ENCODE results near the gene ADAMTS10.
"Not testable (repeated sequence)": the region's sequence is repeated elsewhere in the genome, so short reads cannot be mapped to it uniquely, and the experiment has no call there.

Gene ADAMTS10

DNA sequence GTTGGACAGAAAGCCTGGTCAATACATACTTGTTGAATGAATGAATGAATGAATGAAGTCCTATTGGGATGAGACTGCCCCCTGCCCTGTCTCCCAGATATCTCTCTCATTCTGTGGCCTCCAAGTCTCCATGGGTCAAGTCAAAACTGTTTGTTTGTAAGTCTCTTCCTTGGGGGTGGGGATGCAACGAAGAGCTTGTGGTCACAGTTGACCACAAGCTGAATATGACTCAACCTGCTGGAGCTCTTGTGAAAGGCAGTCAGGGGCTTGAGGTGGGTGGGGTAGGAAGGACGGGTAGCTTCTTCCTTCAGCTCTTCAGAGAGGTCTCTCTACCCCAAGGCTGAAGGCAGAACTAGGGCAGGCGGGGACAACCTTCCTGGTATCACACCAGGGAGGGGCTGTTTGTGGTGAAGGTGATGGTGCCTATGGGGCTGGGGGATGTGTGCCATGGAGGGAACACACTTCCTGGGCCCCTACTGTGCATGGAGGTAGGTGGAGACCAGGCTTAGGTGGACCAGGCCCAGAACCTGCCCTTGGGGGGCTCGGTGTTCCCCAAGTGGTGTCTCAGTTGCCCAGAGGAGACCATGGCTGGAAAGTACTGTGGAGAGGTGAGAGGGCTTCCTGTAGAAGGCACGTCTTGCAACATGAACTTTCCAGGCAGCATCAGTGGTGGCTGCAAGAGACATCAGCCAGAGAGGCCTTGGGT, 41.3 kb downstream of the ADAMTS10 start:
- in situ Hi-C loops (cut with MboI; ENCODE audit: low sequenced_read_pairs) = no loop called here

DNA sequence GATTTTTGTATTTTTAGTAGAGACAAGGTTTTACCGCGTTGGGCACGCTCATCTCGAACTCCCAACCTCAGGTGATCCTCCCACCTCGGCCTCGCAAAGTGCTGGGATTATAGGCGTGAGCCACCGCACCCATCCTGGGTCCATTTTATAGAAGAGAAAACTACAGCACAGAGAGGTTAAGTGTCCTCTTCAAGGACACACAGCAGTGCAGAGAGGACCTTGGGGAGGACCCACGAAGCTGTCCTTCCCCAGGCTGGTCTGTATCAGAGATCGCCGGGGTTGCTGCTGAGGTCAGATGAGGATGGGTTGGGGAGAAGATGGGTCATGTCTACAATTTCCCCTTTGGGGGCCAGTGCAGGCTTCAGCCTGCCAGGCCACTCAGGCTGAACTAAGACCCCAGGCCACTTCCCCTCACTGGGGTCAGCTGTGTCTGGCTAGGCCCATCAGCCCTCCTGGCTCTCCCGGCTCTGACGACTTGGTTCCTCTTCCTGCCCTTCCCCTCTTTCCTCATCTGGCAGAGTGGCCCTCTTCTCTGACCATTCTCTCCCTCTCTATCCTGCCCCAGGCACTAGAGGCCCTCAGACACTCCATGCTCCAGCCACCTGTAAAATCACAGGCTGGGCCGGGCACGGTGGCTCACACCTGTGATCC, 42.9 kb downstream of the ADAMTS10 start:
- in situ Hi-C loops (cut with MboI; ENCODE audit: low sequenced_read_pairs) = no loop called here

GRCh38 chr19:8566855-8567254, 43.7 kb downstream of the ADAMTS10 start:
- in situ Hi-C loops (cut with MboI; ENCODE audit: low sequenced_read_pairs) = no loop called here

DNA sequence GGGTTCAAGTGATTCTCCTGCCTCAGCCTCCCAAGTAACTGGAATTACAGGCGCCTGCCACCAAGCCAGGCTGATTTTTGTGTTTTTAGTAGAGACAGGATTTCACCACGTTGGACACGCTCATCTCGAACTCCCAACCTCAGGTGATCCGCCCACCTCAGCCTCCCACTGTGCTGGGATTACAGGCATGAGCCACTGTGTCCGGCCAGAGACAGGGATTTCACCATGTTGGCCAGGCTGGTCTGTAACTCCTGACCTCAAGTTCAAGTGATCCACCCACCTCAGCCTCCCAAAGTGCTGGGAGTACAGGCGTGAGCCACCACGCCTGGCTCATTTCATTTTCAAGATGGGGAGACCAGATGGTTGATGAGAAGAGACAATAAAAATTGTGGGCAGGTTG, 45.6 kb downstream of the ADAMTS10 start:
- in situ Hi-C loops (cut with MboI; ENCODE audit: low sequenced_read_pairs) = not testable (repeated sequence)

DNA sequence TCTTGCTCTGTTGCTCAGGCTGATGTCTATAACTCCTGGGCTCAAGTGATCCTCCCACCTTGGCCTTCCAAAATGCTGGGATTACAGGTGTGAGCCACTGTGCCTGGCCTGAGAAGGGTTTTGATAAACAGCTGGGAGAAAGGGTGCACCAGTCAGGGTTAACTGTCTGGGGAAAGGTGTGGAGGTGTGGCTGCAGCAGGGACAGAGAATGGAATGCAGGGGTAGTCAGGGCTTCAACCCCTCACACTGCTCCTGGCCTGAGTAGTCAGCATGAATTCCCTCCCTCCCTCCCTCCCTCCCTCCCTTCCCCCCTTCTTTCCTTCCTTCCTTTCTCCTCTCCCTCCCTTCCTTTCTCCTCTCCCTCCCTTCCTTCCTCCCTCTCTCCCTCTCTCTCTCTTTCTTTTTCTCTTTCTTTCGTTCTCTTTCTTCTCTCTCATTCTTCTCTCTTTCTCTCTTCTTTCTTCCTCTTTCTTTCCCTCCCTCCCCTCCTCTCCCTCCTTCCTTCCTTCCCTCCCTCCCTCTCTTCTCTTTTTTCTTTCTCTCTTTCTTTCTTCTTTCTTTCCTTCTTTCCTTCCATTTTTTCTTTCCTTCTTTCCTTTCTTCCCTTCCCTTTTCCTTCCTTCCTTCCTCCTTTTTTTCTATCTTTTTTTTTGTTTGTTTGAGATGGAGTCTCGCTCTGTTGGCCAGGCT, 49.3 kb downstream of the ADAMTS10 start:
- in situ Hi-C loops (cut with MboI; ENCODE audit: low sequenced_read_pairs) = no loop called here

DNA sequence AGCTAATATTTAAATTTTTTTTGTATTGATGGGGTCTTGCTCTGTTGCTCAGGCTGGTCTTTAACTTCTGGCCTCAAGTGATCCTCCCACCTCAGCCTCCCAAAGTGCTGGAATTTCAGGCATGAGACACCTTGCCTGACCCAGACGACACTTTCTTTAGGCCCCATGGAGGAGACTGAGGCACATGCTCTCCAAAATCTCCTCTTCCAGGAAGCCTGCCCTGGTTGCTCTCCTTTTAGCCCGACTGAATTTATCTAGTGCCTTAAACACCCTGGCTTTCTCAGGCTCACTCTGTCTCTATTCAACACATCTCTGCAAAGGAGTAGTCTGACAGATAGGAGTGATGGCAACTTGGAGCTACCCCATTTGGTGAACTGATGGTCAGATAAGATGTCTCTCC, 52.2 kb downstream of the ADAMTS10 start:
- in situ Hi-C loops (cut with MboI; ENCODE audit: low sequenced_read_pairs) = no loop called here

GRCh38 chr19:8557642-8558238, 52.8 kb downstream of the ADAMTS10 start:
- in situ Hi-C loops (cut with MboI; ENCODE audit: low sequenced_read_pairs) = no loop called here

DNA sequence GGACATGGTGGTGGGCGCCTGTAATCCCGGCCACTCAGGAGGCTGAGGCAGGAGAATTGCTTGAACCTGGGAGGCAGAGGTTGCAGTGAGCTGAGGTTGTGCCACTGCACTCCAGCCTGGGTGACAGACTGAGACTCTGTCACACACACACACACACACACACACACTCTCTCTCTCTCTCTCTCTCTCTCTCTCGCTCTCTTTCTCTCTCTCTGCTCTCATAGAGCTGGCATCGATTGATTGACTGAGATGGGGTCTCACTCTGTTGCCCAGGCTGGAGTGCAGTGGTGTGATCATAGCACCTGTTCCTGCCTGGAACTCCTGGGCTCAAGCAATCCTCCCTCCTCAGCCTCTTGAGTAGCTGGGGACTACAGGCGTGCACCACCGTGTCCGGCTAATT, 56.8 kb downstream of the ADAMTS10 start:
- in situ Hi-C loops (cut with MboI; ENCODE audit: low sequenced_read_pairs) = not testable (repeated sequence)

GRCh38 chr19:8552810-8553209, 57.7 kb downstream of the ADAMTS10 start:
- in situ Hi-C loops (cut with MboI; ENCODE audit: low sequenced_read_pairs) = no loop called here

DNA sequence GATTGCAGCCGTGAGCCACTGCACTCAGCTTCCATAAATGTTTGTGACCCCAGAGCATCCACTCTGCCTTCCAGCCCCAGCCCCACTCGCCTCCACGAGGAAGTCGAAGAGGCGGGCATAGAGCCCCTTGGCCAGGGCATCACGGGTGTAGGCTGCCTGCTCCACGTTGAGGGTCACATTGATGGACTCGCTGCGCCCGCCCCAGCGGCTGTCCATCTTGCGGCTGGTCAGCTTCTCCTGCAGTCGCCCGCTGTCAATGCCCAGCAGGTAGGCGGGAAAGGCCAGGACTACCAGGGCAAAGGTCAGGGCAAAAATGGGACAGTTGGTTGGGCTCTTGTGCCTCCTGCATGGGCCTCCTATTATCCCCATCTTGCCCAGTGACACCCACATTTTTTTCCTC, 60.4 kb downstream of the ADAMTS10 start:
- in situ Hi-C loops (cut with MboI; ENCODE audit: low sequenced_read_pairs) = no loop called here

DNA sequence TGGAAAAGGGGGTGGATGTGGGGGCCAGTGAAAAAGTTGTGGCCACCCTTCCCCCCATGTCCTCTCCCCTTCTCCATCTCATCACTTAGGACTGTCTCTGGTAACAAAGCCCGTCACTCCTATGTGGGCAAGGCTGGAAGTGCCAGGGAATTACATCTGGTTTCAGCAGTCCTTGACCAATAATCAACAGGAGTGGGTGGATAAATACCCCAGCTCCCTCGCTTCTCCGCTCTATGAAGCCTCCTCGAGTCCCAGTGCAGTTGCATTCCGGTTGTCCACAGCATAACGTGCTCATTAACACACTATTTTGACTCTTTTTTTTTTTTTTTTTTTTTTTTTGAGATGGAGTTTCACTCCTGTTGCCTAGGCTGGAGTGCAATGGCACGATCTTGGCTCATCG, 64.8 kb downstream of the ADAMTS10 start:
- in situ Hi-C loops (cut with MboI; ENCODE audit: low sequenced_read_pairs) = no loop called here

- in situ Hi-C loops (cut with MboI; ENCODE audit: low sequenced_read_pairs) = no loop called here
Observed at GRCh38 chr19:8544168-8544567, 66.3 kb downstream of the ADAMTS10 start.

- in situ Hi-C loops (cut with MboI; ENCODE audit: low sequenced_read_pairs) = no loop called here
Observed at GRCh38 chr19:8539621-8540149, 70.8 kb downstream of the ADAMTS10 start.

DNA sequence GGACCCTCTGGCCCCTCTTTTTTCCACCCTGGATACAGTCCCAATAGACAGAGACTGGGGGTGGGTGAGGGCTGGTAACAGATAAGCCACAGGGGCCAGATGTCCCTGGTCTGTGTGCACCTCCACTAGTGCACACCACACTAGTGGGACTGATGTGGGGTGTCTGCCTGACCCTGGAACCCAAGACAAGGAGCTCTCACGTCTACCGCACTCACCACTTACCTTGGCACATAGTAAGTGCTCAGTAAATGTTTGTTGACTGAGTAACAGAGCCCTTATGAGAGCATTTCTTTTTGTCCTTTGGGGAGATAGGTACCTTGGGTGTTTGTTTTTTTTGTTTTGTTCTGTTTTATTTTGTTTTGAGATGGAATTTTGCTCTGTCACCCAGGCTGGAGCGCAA, 73.4 kb downstream of the ADAMTS10 start:
- in situ Hi-C loops (cut with MboI; ENCODE audit: low sequenced_read_pairs) = no loop called here

- in situ Hi-C loops (cut with MboI; ENCODE audit: low sequenced_read_pairs) = no loop called here
Observed at GRCh38 chr19:8536282-8536681, 74.2 kb downstream of the ADAMTS10 start.

DNA sequence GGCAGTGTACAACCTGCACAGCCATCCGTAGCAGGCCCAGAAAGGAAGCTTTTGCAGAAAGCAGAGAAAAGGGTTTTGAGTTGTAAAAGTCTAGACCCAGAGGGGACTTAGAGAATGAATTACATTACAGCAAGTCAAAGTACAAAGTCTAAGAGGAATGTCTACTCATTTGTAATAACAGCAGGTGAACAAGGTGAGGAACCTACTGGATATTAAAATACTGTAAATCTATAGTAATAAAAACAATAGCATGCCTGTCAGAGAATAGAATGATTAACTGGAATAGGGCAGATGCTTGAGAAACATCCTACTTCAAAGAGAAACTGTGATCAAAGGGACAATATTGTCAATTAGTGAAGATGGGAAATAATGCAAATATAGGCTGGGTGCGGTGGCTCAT, 78.3 kb downstream of the ADAMTS10 start:
- in situ Hi-C loops (cut with MboI; ENCODE audit: low sequenced_read_pairs) = no loop called here

DNA sequence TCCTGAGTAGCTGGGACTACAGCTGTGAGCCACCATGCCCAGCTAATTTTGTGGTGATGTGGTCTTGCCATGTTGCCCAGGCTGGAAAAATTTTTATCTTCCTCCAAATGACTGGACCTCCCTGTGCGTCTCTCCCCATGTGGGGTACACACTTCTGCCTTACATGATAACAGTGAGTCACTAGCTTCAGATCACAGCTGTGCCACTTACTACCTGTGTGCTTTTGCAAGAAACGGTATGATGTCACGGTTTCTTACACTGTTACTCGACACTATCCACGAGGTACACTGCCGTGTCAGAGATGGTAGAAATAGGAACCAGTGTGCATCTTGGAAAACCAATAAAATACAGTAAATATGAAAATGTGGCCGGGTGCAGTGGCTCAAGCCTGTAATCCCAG, 79.0 kb downstream of the ADAMTS10 start:
- in situ Hi-C loops (cut with MboI; ENCODE audit: low sequenced_read_pairs) = no loop called here

All from HL-60/S4 treated with retinoic acid at 250 ng/mL for 4 days and 3 days (cell line).